CD14-positive monocyte (primary cell): ENCODE data around the gene MAP2K5. TPM values are rescaled to one million over a fixed set of nuclear protein-coding genes. Genes with fewer than 3 reads are reported as not detected.

Experiments
- DNase-seq, 3 donors: peaks; one replicate each; pipeline ENCODE4 v3.0.0-alpha.2; 2011 to 2022
- H2AFZ ChIP-seq: 2 replicates; pipeline ENCODE4 v1.6.0; 2012; ENCODE audit warnings: mild to moderate bottlenecking, low read depth, low read length, inconsistent platforms; ENCODE audit not compliant: insufficient read depth, poor library complexity, severe bottlenecking
- H3K27ac ChIP-seq, 2 donors: 1 replicate in 1 of 2; 2 replicates in 1 of 2; pipeline ENCODE4 v1.5.1; 2012 to 2013; ENCODE audit warnings: low read length in 2 of 2, control low read depth in 1 of 2, inconsistent platforms in 1 of 2, low read depth in 1 of 2, mild to moderate bottlenecking in 1 of 2
- H3K27me3 ChIP-seq, 2 donors: one replicate each; pipeline versions ENCODE4 v1.6.0 to v1.6.1; 2011 to 2013; ENCODE audit warnings: low read length in 2 of 2; ENCODE audit not compliant: control insufficient read depth in 2 of 2, insufficient read depth in 2 of 2
- H3K36me3 ChIP-seq, 2 donors: replicated peaks in 1 of 2; 1 replicate in 1 of 2; 2 replicates in 1 of 2; pipeline versions ENCODE4 v1.5.1 to v1.6.1; 2012 to 2013; ENCODE audit warnings: low read length in 2 of 2, control low read depth in 1 of 2, inconsistent platforms in 1 of 2, mild to moderate bottlenecking in 1 of 2; ENCODE audit not compliant: insufficient read depth in 2 of 2, control insufficient read depth in 1 of 2
- H3K4me1 ChIP-seq, 2 donors: 1 replicate in 1 of 2; 2 replicates in 1 of 2; pipeline versions ENCODE4 v1.5.1 to v1.6.1; 2012 to 2013; ENCODE audit warnings: low read length in 2 of 2, control low read depth in 1 of 2, inconsistent platforms in 1 of 2, mild to moderate bottlenecking in 1 of 2, moderate library complexity in 1 of 2; ENCODE audit not compliant: insufficient read depth in 2 of 2, control insufficient read depth in 1 of 2
- H3K4me2 ChIP-seq: replicated peaks from 2 replicates; pipeline ENCODE3; 2012; ENCODE audit warnings: low read length, moderate library complexity, mild to moderate bottlenecking; ENCODE audit not compliant: poor library complexity, severe bottlenecking; ENCODE audit errors: extremely low read depth
- H3K4me3 ChIP-seq, 3 experiments: fragments of 200-600 bp in 1 of 3; sonication (generic) in 1 of 3; replicated peaks in 1 of 3; 1 replicate in 2 of 3; 2 replicates in 1 of 3; pipeline ENCODE4 v1.5.1; 2011 to 2013; ENCODE audit warnings: low read length in 3 of 3, mild to moderate bottlenecking in 3 of 3, control low read depth in 2 of 3, low read depth in 2 of 3, inconsistent platforms in 1 of 3, moderate library complexity in 1 of 3
- H3K79me2 ChIP-seq: 2 replicates; pipeline ENCODE4 v1.6.0; 2012; ENCODE audit warnings: mild to moderate bottlenecking, control low read depth, inconsistent platforms, low read length, moderate library complexity; ENCODE audit not compliant: insufficient read depth
- H3K9ac ChIP-seq: 2 replicates; pipeline ENCODE4 v1.6.0; 2017; ENCODE audit warnings: low read length, mild to moderate bottlenecking; ENCODE audit not compliant: insufficient read depth, poor library complexity, severe bottlenecking
- H3K9me3 ChIP-seq, 2 donors: replicated peaks in 1 of 2; 1 replicate in 1 of 2; 2 replicates in 1 of 2; pipeline versions ENCODE4 v1.5.1 to v1.6.1; 2012 to 2013; ENCODE audit warnings: low read length in 2 of 2, control low read depth in 1 of 2; ENCODE audit not compliant: control insufficient read depth in 1 of 2, insufficient read depth in 1 of 2
- H4K20me1 ChIP-seq: 2 replicates; pipeline ENCODE4 v1.6.0; 2012; ENCODE audit warnings: mild to moderate bottlenecking, low read length, control low read depth, moderate library complexity; ENCODE audit not compliant: insufficient read depth
- H3K27ac Mint-ChIP-seq, 7 donors: one replicate each; pipeline ENCODE4 v1.8.0; 2020; ENCODE audit warnings: mild to moderate bottlenecking in 7 of 7, mixed read lengths in 7 of 7, moderate library complexity in 6 of 7, inconsistent platforms in 2 of 7
- H3K27me3 Mint-ChIP-seq, 3 donors: one replicate each; pipeline ENCODE4 v1.8.0; 2021 to 2022; ENCODE audit warnings: low read depth in 3 of 3, mild to moderate bottlenecking in 3 of 3, mixed read lengths in 3 of 3, moderate library complexity in 3 of 3, inconsistent platforms in 1 of 3
- H3K36me3 Mint-ChIP-seq, 2 donors: one replicate each; pipeline ENCODE4 v1.8.0; 2020; ENCODE audit warnings: mixed read lengths in 2 of 2, inconsistent platforms in 1 of 2, mild to moderate bottlenecking in 1 of 2
- H3K4me1 Mint-ChIP-seq: one replicate; pipeline ENCODE4 v1.8.0; 2020; ENCODE audit warnings: mild to moderate bottlenecking, mixed read lengths
- H3K4me3 Mint-ChIP-seq, 2 donors: one replicate each; pipeline ENCODE4 v1.8.0; 2020; ENCODE audit warnings: mild to moderate bottlenecking in 2 of 2, mixed read lengths in 2 of 2, moderate library complexity in 1 of 2
- H3K9me3 Mint-ChIP-seq, 7 donors: one replicate each; pipeline ENCODE4 v1.8.0; 2020 to 2022; ENCODE audit warnings: mixed read lengths in 7 of 7, mild to moderate bottlenecking in 6 of 7, moderate library complexity in 6 of 7, inconsistent platforms in 2 of 7
- WGBS: methylation state at CpG from one replicate; pipeline ENCODE4 v1.1.5; 2013; ENCODE audit warnings: missing lambda C conversion rate; ENCODE audit not compliant: insufficient coverage; 5-methylcytosine and 5-hydroxymethylcytosine counted together
- intact Hi-C, 2 donors: fragments of 100-400 bp; cut with micrococcal nuclease; formaldehyde crosslinking; loops; one replicate each; pipeline versions ENCODE4 v1.15.0 to v1.15.1; 2023
- polyA plus RNA-seq, 3 donors: library from polyadenylated mRNA; depleted of rRNA in 1 of 3; unstranded in 2 of 3; stranded (reverse) in 1 of 3; fragments of 300-500 nt in 2 of 3; fragments of >200 nt in 1 of 3; fragmentation: Illumina TruSeq in 2 of 3; gene quantifications; 1 replicate in 2 of 3; 2 replicates in 1 of 3; pipeline ENCODE4 v1.2.3, GENCODE V29; 2012 to 2021
- TF ChIP-seq, protein P1 (sequence below): fragments of 200-600 bp; IDR thresholded peaks from one replicate; pipeline ENCODE4 v1.8.0; 2022; ENCODE audit warnings: antibody characterized with exemption, mild to moderate bottlenecking

MAP2K5 gene
- polyA plus RNA-seq, 3 donors: 10.2 to 11.3 (median 10.6) TPM

DNA sequence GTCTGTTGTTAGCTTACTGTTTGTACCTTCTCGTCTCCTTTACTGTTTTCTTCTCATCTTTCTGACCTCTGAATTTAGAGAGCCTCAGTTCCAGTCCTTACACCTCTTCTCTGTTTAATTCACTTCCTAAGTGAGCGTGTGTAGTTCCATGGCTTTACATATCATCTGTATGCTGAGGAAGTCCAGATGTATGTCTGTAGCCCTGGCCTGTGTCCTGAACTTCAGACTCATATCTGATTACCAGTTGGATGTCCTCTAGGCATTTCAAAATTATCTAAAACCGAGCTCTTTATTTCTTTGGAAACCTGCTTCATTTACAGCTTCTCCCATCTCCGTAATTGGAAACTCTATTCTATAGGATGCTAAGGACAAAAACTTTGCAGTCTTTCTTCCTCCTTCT is 75.8 kb downstream of the MAP2K5 start:
- H2AFZ ChIP-seq: no peak overlapping the region
- 50% methylated on average over 2 of the region's 4 CpGs for WGBS
- peaks cover 0 to 9% of the 10 kb centered on the region in 2 donors for H3K36me3 ChIP-seq
- no peak overlapping the region for H3K4me3 ChIP-seq
- H3K9ac ChIP-seq: no peak overlapping the region
- H3K4me2 ChIP-seq: no peak overlapping the region
- TF ChIP-seq, protein P1, sequence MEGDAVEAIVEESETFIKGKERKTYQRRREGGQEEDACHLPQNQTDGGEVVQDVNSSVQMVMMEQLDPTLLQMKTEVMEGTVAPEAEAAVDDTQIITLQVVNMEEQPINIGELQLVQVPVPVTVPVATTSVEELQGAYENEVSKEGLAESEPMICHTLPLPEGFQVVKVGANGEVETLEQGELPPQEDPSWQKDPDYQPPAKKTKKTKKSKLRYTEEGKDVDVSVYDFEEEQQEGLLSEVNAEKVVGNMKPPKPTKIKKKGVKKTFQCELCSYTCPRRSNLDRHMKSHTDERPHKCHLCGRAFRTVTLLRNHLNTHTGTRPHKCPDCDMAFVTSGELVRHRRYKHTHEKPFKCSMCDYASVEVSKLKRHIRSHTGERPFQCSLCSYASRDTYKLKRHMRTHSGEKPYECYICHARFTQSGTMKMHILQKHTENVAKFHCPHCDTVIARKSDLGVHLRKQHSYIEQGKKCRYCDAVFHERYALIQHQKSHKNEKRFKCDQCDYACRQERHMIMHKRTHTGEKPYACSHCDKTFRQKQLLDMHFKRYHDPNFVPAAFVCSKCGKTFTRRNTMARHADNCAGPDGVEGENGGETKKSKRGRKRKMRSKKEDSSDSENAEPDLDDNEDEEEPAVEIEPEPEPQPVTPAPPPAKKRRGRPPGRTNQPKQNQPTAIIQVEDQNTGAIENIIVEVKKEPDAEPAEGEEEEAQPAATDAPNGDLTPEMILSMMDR: no peak
- no peaks in the 10 kb centered on the region for H3K9me3 ChIP-seq
- no peaks in the 10 kb centered on the region for H3K79me2 ChIP-seq
- H3K27ac ChIP-seq: no peak overlapping the region
- H3K4me1 ChIP-seq: no peaks in the 10 kb centered on the region
- Mint-ChIP-seq H3K4me3 (no peak overlapping the region), H3K4me1 (no peaks in the 10 kb centered on the region), H3K9me3 (no peaks in the 10 kb centered on the region), H3K27me3 (no peaks in the 10 kb centered on the region), H3K27ac (peak overlapping the region in 1 of 7 donors; percentile 54), H3K36me3 (peaks cover 15 to 19% of the 10 kb centered on the region in 2 donors)
- H3K27me3 ChIP-seq: no peaks in the 10 kb centered on the region
- intact Hi-C loops: no loop called here
- H4K20me1 ChIP-seq: no peaks in the 10 kb centered on the region
- DNase-seq: no peak

DNA sequence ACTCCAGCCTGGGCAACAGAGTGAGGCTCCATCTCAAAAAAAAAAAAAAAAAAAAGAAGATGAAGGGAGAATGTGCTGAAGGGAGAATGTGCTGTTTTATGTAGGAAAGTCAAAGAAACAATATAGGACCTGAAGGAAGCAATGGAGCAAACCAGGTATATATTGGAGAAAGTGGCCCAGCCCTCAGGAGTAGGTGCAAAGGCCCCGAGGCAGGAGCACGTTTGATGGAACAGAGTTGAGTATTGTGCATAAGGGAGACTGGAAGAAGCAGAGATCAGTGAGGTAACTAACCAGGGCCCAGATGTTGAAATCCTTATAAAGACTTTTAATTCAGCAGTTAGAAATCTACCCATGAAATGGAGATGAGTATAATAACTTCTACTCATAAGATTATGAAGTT is 79.6 kb downstream of the MAP2K5 start:
- H3K4me1 Mint-ChIP-seq: no peaks in the 10 kb centered on the region
- Histone ChIP-seq H3K27ac (no peak overlapping the region), H2AFZ (no peak overlapping the region), H3K36me3 (peaks cover 0 to 9% of the 10 kb centered on the region in 2 donors), H4K20me1 (no peaks in the 10 kb centered on the region), H3K79me2 (no peaks in the 10 kb centered on the region), H3K27me3 (no peaks in the 10 kb centered on the region), H3K4me2 (no peak overlapping the region), H3K9ac (no peak overlapping the region), H3K4me3 (no peak overlapping the region), H3K9me3 (no peaks in the 10 kb centered on the region), H3K4me1 (no peaks in the 10 kb centered on the region)
- WGBS: 100% methylated on average over 2 of the region's 2 CpGs
- peaks cover 24 to 30% of the 10 kb centered on the region in 2 donors for H3K36me3 Mint-ChIP-seq
- no peak overlapping the region for H3K4me3 Mint-ChIP-seq
- TF ChIP-seq, protein P1: no peak
- no peaks in the 10 kb centered on the region for H3K9me3 Mint-ChIP-seq
- no peaks in the 10 kb centered on the region for H3K27me3 Mint-ChIP-seq
- DNase-seq: no peak
- intact Hi-C loops: no loop called here
- H3K27ac Mint-ChIP-seq: no peak overlapping the region
